Transverse colon (tissue), 4 donors: ENCODE results near the gene KRT3.

ENCODE experiments used
- CTCF ChIP-seq, 5 experiments: fragments of 200-600 bp in 3 of 5; fragments of 450-650 bp in 2 of 5; sonication (generic) in 3 of 5; IDR thresholded peaks; 1 replicate in 2 of 5; 2 replicates in 3 of 5; pipeline ENCODE4 v1.5.1; 2016 to 2017; ENCODE audit warnings: antibody characterized with exemption in 5 of 5, inconsistent platforms in 3 of 5, mild to moderate bottlenecking in 2 of 5, moderate library complexity in 1 of 5
- POLR2AphosphoS5 ChIP-seq, 3 donors: sonication (generic); formaldehyde crosslinking; IDR thresholded peaks; one replicate each; pipeline ENCODE4 v1.6.1; 2016; ENCODE audit warnings: antibody characterized with exemption in 3 of 3

GRCh38 chr12:52763991-52764390, 31.9 kb downstream of the KRT3 start:
- TF ChIP-seq CTCF (IDR thresholded peaks at IDR 0.05) (no peak), POLR2AphosphoS5 (IDR thresholded peaks at IDR 0.05) (no peak)
